ENCODE results near the gene FILIP1L.

FILIP1L gene

GRCh38 chr3:100079328-100079727 lies 35.0 kb downstream of the FILIP1L start:
- TF ChIP-seq, protein P1, sequence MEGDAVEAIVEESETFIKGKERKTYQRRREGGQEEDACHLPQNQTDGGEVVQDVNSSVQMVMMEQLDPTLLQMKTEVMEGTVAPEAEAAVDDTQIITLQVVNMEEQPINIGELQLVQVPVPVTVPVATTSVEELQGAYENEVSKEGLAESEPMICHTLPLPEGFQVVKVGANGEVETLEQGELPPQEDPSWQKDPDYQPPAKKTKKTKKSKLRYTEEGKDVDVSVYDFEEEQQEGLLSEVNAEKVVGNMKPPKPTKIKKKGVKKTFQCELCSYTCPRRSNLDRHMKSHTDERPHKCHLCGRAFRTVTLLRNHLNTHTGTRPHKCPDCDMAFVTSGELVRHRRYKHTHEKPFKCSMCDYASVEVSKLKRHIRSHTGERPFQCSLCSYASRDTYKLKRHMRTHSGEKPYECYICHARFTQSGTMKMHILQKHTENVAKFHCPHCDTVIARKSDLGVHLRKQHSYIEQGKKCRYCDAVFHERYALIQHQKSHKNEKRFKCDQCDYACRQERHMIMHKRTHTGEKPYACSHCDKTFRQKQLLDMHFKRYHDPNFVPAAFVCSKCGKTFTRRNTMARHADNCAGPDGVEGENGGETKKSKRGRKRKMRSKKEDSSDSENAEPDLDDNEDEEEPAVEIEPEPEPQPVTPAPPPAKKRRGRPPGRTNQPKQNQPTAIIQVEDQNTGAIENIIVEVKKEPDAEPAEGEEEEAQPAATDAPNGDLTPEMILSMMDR (IDR thresholded peaks at IDR 0.05) = no peak

DNA sequence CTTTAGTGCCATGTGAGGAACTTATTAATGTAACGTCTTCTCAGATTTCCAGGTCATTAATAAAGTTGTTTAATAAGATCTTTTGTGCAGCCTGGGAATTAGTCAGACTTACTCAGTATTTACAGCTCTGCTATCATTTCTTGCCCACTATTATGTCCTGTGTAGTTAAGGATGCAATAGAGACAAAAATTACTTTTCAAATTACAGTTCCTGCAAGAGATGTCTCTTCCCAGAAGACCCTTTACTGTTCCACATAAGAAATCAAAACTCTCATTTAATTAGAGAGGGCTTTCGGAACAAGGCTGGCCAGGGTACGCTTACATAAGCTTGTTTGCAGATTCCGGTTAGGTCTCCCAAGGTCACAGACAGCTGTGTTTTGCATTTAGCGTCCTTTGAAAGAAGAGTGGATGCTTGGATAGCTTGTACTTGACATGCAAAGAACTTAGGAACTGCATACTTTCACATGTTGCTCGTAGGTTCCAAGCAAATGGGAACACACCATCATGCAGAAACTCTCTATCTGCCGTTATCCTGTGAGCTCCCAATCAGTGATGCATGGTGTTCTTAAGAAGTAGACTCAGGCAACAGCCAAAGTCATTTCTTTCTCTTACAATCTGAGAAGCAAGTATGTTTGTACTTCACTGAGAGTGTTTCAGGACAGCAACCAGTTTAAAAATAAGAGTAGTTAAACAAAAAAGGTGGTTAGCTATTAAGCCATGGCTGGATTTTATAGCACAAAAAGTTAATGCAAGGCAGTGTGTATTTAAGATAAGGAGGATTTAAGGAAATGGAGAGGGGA lies 37.4 kb downstream of the FILIP1L start:
- TF ChIP-seq, protein P1 (IDR thresholded peaks at IDR 0.05) = no peak

DNA sequence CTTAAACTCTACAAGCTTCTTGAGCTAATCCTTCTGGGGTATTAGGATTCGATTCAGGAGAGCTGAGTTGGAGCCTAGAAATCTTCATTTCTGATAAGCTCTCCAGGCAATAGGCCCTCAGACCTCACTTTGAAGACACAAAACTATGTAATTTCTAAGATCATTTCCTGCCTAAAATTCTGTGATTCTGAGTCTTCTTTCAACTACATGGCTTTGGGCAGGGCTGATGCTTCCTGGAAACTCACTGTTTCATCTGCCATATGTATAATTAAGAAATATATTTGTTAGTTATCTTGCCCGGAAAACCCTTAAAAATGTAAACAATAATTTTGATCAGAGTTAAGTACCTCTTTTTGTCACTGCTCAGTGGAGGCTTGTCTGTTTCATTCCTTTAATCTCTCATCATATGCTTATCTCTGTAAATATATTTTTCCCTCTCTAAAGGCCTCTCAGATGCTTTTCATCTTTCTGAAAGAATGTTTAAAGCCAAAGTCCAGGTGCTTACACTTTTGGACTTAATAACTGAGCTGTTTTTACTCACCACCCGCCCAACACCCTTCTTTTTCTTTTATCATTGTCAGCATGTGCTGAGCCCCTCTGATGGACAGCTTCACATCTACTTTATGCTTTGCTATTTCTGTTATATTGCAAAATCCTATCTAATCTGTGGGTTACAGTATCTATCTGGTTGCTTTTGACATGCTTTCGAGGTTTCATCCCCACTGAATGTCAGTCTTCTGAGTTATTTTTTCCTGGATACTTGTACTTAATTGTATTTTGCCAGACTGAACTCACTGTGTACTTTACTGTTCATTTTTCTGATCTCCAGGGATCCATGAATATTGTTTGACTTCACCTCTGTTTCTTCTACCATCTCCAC lies 38.2 kb downstream of the FILIP1L start:
- TF ChIP-seq, protein P1 (IDR thresholded peaks at IDR 0.05) = no peak

DNA sequence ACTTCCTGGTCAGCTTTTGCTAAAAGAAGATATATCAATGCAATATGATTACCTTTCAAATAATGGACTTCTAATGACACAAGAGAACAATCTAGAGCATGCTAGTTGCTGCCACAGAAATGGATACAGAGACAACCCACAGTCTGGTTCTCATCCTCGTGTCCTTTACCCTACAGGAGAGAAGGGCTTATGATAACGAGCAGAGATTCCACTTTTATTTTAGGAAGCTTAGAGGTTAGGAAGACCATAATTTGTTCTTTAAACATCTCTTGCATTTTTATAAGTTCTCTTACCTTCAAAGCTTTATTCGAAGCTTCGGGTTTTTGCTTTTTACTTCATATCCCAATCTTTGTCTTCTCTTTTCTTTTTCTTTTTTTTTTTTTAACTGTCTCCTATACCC lies 39.1 kb downstream of the FILIP1L start:
- TF ChIP-seq, protein P1 (IDR thresholded peaks at IDR 0.05) = no peak

- TF ChIP-seq, protein P1 (IDR thresholded peaks at IDR 0.05) = no peak
These were observed 40.5 kb downstream of the FILIP1L start for GRCh38 chr3:100073714-100074307.

GRCh38 chr3:100073049-100073713 lies 41.1 kb downstream of the FILIP1L start:
- TF ChIP-seq, protein P1 (IDR thresholded peaks at IDR 0.05) = no peak
